Neural crest cell (in vitro differentiated cells): ENCODE measurements around the gene TPRA1. TPM values are rescaled to one million over a fixed set of nuclear protein-coding genes. Genes with fewer than 3 reads are reported as not detected.
A peak's percentile ranks its signal among the peaks of the same experiment; 100 is the strongest.

Experiments
- DNase-seq: peaks from one replicate; pipeline ENCODE4 v3.0.0; 2021; ENCODE audit warnings: low read depth, mixed read lengths, low spot score
- H3K27ac Mint-ChIP-seq: one replicate; pipeline ENCODE4 v1.8.0; 2021; ENCODE audit warnings: mild to moderate bottlenecking, mixed read lengths; ENCODE audit not compliant: unreplicated experiment
- H3K27me3 Mint-ChIP-seq: 2 replicates; pipeline ENCODE4 v1.8.0; 2021; ENCODE audit warnings: low read depth, mild to moderate bottlenecking, mixed read lengths
- H3K36me3 Mint-ChIP-seq: 2 replicates; pipeline ENCODE4 v1.8.0; 2021; ENCODE audit warnings: low read depth, mild to moderate bottlenecking, mixed read lengths
- H3K4me1 Mint-ChIP-seq: 2 replicates; pipeline ENCODE4 v1.8.0; 2021; ENCODE audit warnings: mixed read lengths
- H3K4me3 Mint-ChIP-seq: one replicate; pipeline ENCODE4 v1.8.0; 2021; ENCODE audit warnings: mild to moderate bottlenecking, mixed read lengths
- H3K9me3 Mint-ChIP-seq: 2 replicates; pipeline ENCODE4 v1.8.0; 2021; ENCODE audit warnings: mixed read lengths
- total RNA-seq: library from RNA; stranded (reverse); gene quantifications from 2 replicates; pipeline ENCODE4 v1.2.1, GENCODE V29; 2021
- TF ChIP-seq, protein P1 (sequence below): fragments of 200-600 bp; sonication (generic); conservative IDR thresholded peaks from 2 replicates; pipeline ENCODE4 v1.5.0; 2021; ENCODE audit warnings: antibody characterized with exemption, mild to moderate bottlenecking

TPRA1 gene
- total RNA-seq, 1 donor from 2014 or later: 27.2 TPM

DNA sequence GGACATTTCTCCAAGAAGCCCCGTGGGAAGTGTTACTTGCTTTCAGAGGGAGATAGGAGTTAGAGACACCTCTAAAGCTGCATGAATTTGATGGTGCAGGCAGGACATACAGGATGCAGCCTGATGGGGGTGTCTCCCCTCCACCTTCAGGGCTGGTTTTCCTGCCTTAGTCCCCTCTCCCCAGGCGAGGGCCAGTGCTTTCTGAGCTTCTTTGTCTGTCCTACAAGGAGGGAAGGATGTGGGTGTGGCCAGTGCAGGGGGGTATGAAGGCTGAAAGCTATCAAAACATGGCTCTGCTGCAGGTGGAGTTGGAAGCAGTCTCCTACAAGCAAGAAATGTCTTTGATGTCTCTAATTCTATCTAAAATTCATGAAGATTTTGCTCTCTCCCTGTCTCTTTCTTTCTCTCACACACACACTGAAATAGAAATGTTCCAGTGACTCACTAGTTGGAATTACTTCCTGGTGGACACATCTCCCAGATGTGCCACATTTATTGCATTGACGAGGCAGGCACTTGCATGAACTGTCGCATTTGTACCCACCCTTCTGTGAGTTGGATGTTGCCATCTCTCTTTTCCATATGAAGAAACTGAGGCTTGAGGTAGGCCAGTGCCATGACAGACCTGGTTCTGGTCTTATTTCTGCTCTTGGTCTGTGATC is 24.5 kb upstream of the TPRA1 start:
- peaks cover 41% of the 10 kb centered on the region for H3K36me3 Mint-ChIP-seq
- peak overlapping the region; percentile 91 for H3K27ac Mint-ChIP-seq
- TF ChIP-seq, protein P1, sequence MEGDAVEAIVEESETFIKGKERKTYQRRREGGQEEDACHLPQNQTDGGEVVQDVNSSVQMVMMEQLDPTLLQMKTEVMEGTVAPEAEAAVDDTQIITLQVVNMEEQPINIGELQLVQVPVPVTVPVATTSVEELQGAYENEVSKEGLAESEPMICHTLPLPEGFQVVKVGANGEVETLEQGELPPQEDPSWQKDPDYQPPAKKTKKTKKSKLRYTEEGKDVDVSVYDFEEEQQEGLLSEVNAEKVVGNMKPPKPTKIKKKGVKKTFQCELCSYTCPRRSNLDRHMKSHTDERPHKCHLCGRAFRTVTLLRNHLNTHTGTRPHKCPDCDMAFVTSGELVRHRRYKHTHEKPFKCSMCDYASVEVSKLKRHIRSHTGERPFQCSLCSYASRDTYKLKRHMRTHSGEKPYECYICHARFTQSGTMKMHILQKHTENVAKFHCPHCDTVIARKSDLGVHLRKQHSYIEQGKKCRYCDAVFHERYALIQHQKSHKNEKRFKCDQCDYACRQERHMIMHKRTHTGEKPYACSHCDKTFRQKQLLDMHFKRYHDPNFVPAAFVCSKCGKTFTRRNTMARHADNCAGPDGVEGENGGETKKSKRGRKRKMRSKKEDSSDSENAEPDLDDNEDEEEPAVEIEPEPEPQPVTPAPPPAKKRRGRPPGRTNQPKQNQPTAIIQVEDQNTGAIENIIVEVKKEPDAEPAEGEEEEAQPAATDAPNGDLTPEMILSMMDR: no peak
- DNase-seq: no peak
- no peaks in the 10 kb centered on the region for H3K4me1 Mint-ChIP-seq
- H3K9me3 Mint-ChIP-seq: no peaks in the 10 kb centered on the region
- H3K4me3 Mint-ChIP-seq: no peak overlapping the region
- no peaks in the 10 kb centered on the region for H3K27me3 Mint-ChIP-seq

DNA sequence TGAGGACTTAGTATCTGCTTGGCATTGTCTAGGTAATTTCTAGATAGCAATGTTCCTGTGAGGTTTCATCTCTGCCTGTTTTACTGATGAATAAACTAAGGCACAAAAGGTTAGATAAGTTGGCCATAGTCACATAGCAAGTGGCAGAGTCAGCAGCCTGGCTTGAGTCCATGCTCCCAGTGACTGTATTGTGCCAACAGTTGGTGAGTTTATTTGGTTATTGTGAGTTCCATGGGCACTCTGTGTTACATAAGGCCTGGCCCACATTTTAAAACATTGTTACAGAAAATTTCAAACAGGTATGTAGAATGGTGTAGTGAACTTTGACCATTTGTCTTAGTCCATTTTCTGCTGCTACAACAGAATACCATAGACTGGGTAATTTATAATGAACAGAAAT is 22.9 kb upstream of the TPRA1 start:
- no peak overlapping the region for H3K4me3 Mint-ChIP-seq
- H3K27me3 Mint-ChIP-seq: no peaks in the 10 kb centered on the region
- peaks cover 42% of the 10 kb centered on the region for H3K36me3 Mint-ChIP-seq
- TF ChIP-seq, protein P1: no peak
- H3K4me1 Mint-ChIP-seq: no peaks in the 10 kb centered on the region
- DNase-seq: no peak
- no peak overlapping the region for H3K27ac Mint-ChIP-seq
- no peaks in the 10 kb centered on the region for H3K9me3 Mint-ChIP-seq

DNA sequence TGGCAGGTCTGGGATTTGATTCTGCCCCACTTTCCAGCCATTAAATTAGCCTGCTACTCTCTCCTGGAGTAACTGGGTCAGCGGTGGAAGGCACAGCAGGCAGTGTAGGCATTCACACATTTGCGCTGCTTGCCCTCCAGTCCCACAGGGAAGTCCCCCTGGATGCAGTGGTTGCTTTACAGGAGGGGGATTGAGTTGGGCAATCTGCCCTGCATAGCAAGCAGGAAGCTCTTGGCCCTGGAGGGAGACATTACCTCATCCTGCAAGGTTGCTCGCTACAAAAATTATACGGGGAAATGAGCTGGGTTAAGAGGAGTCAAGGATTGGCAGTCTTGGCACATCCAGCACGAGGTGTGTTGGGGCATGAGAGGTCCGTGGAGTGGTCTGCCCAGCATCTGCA is 22.4 kb upstream of the TPRA1 start:
- H3K27me3 Mint-ChIP-seq: no peaks in the 10 kb centered on the region
- no peak overlapping the region for H3K27ac Mint-ChIP-seq
- peaks cover 42% of the 10 kb centered on the region for H3K36me3 Mint-ChIP-seq
- H3K4me1 Mint-ChIP-seq: no peaks in the 10 kb centered on the region
- H3K4me3 Mint-ChIP-seq: no peak overlapping the region
- TF ChIP-seq, protein P1: no peak
- DNase-seq: no peak
- no peaks in the 10 kb centered on the region for H3K9me3 Mint-ChIP-seq

DNA sequence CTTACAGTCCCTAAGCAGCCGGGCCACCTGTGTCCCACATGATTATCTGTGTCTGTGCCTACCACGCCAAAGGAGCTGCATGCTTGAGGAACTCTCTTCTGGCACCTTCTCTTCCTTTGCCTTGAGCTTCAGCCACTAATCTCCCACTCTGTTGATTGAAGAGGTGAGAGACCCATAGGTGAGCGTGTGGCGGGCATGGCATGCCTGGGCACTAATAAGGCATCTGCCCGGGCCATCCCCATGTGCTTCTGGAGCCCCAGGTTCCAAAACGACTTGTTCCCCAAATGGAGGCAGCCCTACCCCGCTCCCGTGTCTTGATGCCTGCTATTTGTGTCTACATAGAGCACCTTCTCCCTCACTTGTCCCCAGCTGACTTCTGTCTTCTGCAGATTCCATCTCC is 20.7 kb upstream of the TPRA1 start:
- no peaks in the 10 kb centered on the region for H3K27me3 Mint-ChIP-seq
- H3K4me1 Mint-ChIP-seq: no peaks in the 10 kb centered on the region
- TF ChIP-seq, protein P1: no peak
- H3K4me3 Mint-ChIP-seq: no peak overlapping the region
- peaks cover 37% of the 10 kb centered on the region for H3K36me3 Mint-ChIP-seq
- no peak overlapping the region for H3K27ac Mint-ChIP-seq
- no peaks in the 10 kb centered on the region for H3K9me3 Mint-ChIP-seq
- no peak for DNase-seq

DNA sequence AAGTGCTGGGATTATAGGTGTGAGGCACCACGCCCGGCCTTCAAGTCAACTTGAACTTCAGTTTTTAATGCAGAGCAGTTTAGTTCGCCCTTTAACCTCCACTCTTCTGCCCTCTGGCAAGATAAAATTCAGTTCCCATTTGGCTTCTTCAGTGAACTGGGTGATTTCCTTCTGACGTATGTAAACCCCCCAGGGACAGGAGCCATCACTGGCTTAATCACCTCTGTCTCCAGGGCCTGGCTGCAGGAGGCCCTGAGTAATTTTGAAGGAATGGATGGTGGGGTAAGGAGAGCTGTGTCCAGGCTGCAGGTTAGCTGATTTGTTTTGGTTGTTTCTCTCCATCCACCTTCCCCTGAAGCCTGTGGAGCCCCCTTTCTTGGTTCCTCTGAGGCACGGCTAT is 19.6 kb upstream of the TPRA1 start:
- no peak overlapping the region for H3K27ac Mint-ChIP-seq
- H3K36me3 Mint-ChIP-seq: peaks cover 41% of the 10 kb centered on the region
- H3K9me3 Mint-ChIP-seq: no peaks in the 10 kb centered on the region
- H3K4me1 Mint-ChIP-seq: no peaks in the 10 kb centered on the region
- H3K4me3 Mint-ChIP-seq: no peak overlapping the region
- TF ChIP-seq, protein P1: no peak
- H3K27me3 Mint-ChIP-seq: no peaks in the 10 kb centered on the region
- no peak for DNase-seq
